HG03095 (cell line): Measurements from ENCODE around the gene ACTG1.

Source experiments
- ATAC-seq: cut with Tn5 transposase; IDR thresholded peaks from one replicate; pipeline ENCODE4 v1.9.1; 2021; ENCODE audit warnings: moderate library complexity; ENCODE audit not compliant: unreplicated experiment

The ACTG1 gene

DNA sequence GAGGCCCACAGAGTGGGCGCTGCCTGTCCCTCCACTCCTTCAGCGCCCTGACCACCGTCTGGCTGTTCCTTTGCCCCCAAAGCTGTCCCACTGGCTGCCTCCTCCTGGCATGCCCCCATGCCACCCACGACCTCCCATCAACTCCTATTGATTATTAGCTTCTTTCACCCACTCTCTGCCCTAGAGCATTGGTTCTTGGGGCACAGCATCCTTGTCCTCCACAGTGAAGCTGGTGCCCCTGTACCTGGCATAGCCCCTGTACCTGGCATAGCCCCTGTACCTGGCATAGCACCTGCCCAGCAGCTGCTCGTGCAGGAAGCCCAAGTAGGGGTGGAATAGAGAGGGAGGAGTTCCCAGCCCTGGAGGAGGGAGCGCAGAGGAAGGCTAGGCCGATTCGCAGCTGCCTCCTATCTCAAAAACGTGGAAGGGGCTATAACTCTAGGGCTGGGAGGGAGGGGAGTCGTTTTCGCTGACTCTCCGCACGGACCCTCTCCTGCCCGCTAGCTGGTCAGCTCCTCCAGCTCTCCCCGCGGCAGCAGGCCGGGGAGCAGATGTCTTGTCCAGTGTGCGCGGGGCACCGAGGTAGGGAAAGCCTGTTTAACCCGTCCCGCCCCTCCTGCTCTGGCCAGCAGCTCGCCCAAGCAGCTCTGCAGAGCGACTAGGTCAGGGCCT lies 5.7 kb upstream of the ACTG1 start:
- no peak for ATAC-seq

DNA sequence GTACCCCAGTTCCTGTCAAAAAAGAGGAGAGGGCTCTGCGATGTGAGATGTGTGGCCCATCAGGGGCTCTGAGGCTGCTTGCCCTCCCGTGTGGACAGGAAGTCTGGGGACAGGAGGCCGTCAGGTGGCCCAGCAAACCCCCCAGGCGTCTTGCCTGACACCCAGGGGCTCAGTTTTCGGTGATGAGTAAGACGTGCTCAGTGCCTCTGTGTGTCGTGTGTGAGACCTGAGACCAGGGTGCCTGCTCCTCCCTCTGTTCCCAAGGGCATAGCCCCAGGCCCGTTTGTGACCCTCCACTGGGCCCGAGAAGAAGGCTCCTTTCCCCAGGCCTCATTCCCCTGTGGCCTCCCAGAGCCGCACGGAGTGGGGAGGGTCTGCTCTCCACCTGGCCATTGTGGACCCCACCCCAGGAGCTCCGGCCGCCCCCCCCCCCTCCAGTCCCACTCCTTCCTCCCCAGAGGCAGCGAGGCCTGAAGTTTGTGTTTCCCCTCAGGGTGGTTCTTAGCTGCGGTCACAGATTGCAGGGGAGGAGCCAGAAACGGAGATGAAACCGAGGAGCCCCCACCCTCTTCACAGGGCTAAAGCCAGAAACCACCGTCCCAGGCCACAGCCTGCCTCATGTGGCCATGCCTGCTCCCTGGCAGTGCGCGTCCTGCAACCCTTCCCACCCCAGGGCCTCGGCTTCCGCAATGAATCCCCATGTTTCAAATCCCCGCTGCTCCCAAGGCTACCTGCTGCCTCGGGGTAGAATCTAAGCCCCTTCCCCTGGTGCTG lies 4.9 kb upstream of the ACTG1 start:
- ATAC-seq: no peak

DNA sequence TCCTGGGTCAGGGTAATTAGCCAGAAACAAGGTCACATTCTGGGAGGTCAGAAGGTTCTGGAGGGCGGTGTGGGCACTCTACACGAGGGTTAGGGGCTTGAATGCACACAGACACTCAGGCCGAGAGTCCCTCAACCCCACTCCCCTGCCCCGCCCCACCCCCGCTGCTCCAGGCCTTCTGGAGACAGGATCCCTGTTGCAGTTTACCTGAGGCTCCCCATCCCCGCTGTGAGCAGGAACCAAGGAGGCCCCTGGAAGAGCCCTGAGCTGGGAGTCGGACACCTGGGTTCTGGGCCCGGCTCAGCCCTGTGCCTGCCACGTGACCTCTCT lies 4.4 kb upstream of the ACTG1 start:
- no peak for ATAC-seq

DNA sequence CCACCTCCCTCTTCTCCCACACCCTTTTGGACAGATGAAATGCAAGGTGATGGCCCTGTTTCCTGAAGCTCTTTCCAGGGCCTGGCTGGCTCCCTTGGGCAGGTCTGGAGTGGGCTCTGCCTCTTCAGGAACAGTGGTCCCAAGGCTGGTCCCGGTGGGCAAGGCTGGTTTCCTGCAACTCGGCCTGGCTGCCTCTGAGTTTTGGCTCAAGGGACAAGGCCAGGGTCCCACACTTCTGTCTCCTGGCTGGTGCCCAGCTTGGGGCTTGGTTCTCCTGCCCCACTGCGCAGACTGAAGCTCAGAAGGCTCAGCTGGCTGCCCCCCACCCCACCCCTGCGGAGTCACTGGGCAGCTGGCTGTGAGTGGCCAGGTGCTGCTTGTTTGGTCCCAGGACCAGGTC lies 3.8 kb upstream of the ACTG1 start:
- no peak for ATAC-seq

DNA sequence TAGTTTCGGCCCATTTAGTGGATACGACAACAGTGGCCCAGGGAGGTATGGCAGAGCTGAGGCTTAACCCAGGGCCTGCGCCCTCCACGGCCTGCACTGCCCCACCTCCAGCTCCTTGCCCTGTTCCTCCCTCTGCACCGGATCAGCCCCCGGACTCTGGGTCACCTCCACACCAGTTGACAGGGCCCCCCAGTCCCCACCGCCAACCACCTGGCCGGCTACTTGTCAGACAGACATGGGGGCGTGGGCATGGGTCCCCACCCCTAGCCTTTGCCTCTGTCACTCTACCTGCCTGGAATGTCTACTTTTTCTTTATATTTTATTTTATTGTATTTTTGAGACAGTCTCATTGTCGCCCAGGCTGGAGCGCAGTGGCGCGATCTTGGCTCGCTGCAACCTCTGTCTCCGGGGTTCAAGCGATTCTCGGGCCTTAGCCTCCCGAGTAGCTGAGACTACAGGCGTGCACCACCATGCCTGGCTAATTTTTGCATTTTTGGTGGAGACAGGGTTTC lies 3.0 kb upstream of the ACTG1 start:
- ATAC-seq: no peak

DNA sequence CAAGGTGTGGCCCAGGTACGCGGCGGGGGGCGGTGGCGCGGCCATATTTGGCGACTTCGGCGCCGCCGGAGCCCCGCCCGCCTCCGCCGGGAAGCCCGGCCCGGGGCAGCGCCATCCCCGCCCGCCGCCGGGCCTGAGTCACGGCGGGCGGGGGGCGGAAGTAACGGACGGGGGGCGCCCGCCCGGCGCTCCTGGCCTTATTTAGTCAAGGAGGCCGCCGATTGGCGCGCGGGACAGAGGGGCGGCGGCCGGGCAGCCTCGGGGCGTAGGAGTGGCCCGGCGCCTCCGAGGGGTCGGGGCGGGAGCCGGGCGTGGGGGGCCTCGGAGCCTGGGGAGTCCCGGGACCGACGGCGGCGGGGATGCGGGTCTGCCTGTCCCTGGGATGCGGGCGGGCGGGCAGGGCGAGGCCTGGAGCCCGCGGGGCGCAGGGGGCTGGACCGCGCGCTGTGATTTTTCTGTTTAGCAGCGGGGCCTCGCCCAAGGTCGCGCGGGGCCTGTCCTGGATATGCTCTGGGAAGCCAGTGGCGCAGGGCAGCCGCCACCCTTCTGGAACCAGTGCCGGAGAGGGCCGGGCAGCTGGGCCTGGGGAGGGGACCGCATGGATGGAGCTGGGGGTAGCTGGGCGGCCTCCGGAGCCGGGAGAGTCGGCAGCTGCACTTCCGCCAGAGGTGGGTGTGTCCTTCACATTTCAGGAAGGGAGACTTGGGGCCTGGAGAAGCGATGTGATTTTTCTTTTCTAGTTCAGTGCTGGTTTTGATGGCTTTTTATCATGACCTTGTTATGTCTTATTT lies 2.3 kb upstream of the ACTG1 start:
- ATAC-seq: no peak

DNA sequence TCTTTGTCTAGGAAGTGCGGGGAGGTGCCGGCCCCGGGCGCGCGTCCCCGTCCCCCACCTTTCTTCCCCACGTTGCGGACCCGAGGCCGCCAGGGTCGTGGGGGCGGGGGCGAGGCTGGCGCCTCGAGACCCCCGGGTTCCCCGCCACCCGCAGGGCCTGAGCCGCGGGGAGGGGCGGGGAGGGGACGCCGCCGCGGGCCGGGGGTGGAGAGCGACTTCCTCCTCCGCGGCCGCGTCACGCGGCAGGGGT lies 1.8 kb upstream of the ACTG1 start:
- no peak for ATAC-seq

DNA sequence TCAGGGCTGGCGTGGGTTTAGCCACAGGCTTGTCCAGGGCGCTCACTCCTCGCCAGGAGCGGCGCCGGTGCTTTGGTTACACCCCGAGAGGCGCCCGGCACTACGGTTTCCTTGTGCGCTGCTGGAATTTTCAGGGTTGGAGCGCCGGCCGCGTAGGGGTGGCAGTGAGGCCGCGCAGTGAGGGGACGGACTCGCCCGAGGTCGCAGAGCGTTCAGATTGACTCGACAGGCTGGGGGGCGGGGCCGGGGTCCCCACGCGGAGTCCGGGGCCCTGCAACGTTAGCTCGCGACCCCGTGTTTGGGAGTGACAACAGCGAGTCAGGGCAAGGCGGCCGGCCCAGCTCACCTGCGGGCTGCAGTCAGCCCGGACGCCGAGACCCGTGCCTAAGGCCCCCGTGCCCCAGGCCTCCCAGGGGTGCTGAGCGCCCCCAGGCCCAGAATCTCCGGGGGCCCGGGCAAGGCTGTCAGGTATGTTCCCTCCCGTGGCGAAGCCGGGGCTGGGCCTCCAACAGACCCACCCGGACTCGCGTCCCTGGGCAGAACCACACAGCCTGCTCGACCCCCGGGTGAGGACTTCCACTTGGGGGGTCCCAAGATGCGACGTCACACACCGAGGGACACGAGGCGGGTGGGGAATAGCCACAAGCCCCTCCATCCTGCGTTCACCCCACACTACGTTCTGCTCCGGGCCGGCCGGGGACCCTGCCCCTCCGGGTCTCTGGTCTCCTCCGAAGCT lies 1.3 kb upstream of the ACTG1 start:
- no peak for ATAC-seq

DNA sequence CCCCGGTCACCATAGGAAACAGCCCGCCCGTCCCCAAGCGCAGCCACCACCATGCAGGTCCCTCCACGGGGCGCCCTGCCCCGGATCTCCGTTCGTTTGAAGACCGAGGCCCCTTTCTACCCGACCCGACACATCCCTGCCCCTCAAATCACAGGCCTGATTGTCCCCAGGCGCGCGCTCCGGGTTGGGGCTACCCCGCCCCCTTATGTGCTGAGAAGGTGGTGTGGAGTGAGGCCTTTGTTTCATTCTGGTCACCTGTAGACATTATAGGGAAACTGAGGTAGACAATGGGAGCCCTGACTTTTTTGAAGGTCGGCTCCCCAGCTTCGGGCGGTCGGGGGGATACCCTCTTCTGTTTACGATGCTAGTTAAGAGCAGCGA lies 763 bp upstream of the ACTG1 start:
- no peak for ATAC-seq

DNA sequence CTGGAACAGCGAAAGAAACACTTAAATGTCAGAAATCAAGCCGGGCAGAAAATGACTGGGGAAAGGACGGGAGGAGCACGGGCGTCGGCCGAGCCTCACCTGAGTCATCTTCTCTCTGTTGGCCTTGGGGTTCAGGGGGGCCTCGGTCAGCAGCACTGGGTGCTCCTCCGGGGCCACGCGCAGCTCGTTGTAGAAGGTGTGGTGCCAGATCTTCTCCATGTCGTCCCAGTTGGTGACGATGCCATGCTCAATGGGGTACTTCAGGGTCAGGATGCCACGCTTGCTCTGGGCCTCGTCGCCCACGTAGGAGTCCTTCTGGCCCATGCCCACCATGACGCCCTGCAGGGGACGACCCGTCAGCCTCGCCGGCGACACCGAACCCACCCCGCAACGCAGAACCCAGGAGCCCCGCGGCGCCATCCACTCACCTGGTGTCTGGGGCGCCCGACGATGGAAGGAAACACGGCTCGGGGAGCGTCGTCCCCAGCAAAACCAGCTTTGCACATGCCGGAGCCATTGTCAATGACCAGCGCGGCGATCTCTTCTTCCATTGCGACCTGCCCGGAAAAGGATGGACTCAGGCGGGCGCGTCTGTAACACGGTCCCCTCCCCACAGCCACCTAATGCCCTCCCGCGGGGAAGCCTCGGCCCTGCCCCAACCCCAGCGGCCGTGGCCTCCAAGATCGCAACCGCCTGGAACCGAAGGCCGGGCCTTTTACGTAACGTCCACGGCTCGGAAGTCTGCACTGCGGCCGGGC lies 616 bp downstream of the ACTG1 start:
- ATAC-seq: no peak

DNA sequence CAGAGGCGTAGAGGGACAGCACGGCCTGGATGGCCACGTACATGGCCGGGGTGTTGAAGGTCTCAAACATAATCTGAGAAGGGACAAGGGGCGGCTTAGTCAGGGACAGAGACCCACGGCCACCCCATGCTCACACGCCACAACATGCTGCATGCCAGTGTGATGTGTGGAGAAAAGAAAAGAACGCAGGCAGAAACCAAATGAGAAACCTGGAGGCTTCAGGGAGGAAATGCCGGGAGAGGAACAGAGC lies 1.1 kb downstream of the ACTG1 start:
- no peak for ATAC-seq

DNA sequence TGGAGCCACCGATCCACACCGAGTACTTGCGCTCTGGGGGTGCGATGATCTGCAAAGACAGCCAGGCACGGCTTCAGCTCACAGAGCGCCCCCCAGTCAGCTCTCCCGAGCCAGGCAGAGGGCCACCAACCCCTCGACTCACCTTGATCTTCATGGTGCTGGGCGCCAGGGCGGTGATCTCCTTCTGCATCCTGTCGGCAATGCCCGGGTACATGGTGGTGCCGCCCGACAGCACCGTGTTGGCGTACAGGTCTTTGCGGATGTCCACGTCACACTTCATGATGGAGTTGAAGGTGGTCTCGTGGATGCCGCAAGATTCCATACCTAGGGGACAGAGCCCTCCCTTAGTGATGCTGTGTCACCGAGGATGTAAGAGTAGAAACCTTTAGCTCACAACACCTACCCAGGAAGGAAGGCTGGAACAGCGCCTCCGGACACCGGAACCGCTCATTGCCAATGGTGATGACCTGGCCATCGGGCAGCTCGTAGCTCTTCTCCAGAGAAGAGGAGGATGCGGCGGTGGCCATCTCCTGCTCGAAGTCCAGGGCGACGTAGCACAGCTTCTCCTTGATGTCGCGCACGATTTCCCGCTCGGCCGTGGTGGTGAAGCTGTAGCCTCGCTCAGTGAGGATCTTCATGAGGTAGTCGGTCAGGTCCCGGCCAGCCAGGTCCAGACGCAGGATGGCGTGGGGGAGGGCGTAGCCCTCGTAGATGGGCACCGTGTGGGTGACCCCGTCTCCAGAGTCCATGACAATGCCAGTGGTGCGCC lies 1.6 kb downstream of the ACTG1 start:
- no peak for ATAC-seq

DNA sequence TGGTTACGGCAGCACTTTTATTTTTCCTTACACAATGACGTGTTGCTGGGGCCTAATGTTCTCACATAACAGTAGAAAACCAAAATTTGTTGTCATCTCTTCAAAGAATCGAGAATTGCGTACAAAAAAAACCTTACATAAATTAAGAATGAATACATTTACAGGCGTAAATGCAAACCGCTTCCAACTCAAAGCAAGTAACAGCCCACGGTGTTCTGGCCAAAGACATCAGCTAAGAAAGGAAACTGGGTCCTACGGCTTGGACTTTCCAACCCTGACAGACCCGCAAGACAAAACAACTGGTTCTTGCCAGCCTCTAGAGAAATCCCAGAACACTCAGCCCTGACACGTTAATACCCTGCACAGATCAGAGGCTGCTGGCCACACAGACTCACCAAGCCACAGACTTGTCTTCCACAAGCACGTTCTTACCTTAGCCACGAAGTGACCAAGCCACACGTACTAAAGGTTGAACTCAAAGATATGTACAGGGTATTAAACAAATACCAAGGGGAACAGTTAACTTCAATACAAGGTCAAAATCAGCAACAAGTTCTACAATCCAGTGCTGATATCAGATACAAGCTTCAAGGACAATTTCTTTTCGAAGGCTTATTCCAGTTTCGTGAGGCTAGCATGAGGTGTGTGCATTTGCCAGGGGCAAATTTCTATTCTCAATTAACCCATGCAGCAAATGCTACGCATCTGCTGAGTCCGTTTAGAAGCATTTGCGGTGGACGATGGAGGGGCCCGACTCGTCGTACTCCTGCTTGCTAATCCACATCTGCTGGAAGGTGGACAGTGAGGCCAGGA lies 2.4 kb downstream of the ACTG1 start:
- no peak for ATAC-seq

DNA sequence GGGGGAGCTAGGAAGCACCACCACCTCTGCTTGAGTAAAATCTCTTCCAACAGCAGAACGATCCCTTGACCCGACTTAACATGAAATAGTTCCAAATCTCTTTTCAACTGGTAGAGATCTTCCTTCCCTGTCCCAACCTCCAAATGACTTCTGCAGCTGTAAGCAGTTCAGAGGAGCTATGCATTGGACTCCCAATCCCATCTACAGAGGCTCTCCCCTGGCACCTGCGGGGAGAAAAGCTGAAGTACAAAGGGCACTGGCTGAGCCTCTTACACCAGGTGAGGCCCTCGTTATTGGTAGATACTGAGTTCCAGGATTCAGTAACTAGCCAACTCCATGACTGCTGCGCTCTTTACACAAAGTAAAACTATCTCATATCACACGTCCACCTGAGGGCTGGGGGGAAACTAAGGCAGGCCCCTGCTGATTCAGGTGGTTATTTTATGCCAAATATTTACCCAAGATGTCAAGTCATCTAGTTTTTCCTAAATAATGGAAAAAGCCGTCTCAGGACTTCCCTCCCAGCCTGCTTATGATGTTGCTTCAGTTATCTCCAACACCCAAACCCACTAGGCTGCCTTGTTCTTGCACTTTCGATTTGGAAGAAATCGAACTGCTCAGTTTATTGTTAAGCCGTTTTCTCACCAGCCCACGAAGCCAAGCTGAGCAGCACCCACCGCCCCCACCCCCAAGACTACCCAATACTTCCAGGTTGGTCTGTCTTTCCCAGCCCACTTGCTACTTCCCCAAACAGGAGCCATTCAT lies 3.2 kb downstream of the ACTG1 start:
- ATAC-seq: no peak

DNA sequence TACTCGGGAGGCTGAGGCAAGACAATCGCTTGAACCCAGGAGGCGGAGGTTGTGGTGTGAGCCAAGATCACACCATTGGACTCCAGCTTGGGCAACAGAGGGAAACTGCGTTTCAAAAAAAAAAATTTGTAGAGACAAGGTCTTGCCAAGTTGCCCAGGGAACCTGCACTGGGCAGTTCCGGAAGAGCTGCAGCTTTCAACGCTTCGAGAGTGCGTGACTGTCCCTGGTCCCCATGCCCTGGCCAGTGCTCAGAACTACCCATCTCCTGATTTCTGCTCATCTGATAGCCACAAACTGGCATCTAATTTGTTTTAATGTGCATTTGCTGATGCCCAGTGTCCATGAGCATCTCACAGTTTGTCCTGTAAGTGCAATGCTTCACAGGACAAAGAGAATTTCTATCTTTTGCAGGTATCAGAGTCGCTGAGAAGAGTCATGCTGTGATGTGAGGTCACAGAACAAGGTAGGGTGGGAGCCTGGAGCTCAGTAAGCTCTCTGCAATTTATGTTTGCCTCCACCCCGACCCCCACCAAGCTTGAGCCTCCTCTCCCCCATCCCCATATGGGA lies 3.9 kb downstream of the ACTG1 start:
- ATAC-seq: no peak

DNA sequence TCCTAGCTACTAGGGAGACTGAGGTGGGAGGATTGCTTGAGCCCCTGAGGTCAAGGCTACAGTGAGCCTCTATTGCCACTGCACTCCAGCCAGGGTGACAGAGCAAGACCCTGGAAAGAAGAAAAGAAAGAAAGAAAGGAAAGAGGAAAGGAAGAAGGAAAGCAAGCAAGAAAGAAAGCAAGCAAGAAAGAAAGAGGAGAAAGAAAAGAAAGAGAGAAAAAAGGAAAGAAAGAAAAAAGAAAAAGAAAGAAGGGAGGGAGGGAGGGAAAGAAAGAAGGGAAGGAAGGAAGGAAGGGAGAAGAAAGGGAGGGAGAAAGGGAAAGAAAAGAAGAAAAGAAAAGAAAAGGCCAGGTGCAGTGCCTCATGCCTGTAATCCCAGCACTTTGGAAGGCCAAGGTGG lies 9.0 kb downstream of the ACTG1 start:
- ATAC-seq: no peak

DNA sequence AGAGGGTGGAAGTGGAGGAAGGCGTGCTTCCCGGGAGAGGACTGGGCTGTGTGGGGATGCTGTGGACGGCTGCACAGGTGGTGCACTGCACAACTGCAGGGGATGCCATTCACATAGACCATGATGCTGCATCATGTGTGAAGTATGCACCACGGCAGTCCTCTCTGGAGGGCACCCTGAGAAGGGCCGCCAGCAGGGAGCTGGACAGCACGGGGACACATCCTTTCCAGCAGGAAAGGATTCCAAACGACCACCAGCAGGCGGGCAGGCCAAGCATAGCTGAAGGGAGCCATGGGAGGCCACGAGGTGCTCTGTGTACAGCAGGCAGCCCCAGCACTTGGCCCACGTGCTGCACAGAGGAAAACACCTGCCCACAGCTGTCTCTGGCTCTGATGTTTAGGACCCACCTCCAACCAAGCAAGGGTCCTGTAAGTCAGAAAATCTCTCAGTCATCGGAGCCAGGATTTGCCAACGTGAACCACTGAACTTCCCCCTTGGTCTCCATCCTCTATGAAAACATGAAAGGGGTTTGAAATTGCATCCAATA lies 10.1 kb downstream of the ACTG1 start:
- no peak for ATAC-seq

DNA sequence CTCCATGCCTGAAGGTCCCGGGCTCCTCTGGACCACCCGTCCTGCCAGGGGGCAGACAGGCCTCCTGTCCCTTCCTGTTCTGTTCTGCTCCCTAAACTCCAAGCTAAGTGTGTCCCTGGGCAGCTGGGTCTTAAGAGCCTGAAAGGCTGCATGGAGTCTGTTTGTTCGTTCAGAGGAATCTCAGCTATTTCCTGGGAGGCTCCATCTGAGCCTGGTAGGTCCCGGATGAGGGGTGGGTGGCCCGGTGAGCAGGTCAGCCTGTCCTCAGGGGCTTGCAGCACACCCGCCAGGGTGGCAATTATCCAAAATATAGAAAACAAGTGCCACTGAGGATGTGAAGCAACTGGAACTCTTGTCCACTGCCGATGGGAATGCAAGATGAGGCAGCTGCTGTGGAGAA lies 12.6 kb downstream of the ACTG1 start:
- no peak for ATAC-seq
